IMR-90 (cell line): Measurements from ENCODE around the gene C8A. TPM values are rescaled to one million over a fixed set of nuclear protein-coding genes. Genes with fewer than 3 reads are reported as not detected.

ENCODE experiments used
- ATAC-seq: fragments of 200-7000 bp; cut with Tn5 transposase; 2 replicates; pipeline ENCODE4 v1.9.1; 2020; ENCODE audit warnings: low read depth, mild to moderate bottlenecking, moderate library complexity
- Bru-seq: library from RNA; stranded (reverse); fragments of 400-500 nt; gene quantifications from one replicate; lab custom pipeline; 2021; lab: Mats Ljungman, UMichigan
- BruChase-seq, 2 experiments: library from RNA; stranded (reverse); fragments of 400-500 nt; gene quantifications; one replicate each; lab custom pipeline; 2021; lab: Mats Ljungman, UMichigan
- BruUV-seq: library from RNA; stranded (reverse); fragments of 400-500 nt; replicated peaks from 2 replicates; lab custom pipeline; 2021; lab: Mats Ljungman, UMichigan
- CTCF ChIA-PET: fragments of 300-600 bp; formaldehyde crosslinking; extraction: SDS; loops from one replicate; lab custom pipeline; 2021; ENCODE audit warnings: antibody characterized with exemption; lab: Yijun Ruan, JAX
- POLR2A ChIA-PET: fragments of 300-600 bp; sonication (Branson Sonifier 250); formaldehyde crosslinking; loops from one replicate; lab custom pipeline; 2022; ENCODE audit warnings: antibody characterized with exemption; ENCODE audit not compliant: unreplicated experiment; lab: Charles Lee
- DNase-seq: peaks from one replicate; pipeline ENCODE4 v3.0.0; 2013
- H2AFZ ChIP-seq: replicated peaks from 2 replicates; pipeline ENCODE3; 2013; ENCODE audit warnings: low read length, mild to moderate bottlenecking; ENCODE audit not compliant: poor library complexity
- H2AK5ac ChIP-seq: 2 replicates; pipeline ENCODE4 v1.6.1; 2013; ENCODE audit warnings: low read depth, low read length, inconsistent platforms
- H2AK9ac ChIP-seq: replicated peaks from 2 replicates; pipeline ENCODE3; 2013; ENCODE audit warnings: mild to moderate bottlenecking, low read depth, low read length, moderate library complexity; ENCODE audit not compliant: poor library complexity
- H2BK120ac ChIP-seq: 2 replicates; pipeline ENCODE4 v1.6.1; 2013; ENCODE audit warnings: low read depth, low read length, inconsistent platforms
- H2BK15ac ChIP-seq: 3 replicates; pipeline ENCODE4 v1.6.1; 2013; ENCODE audit warnings: low read depth, low read length, inconsistent platforms
- H2BK20ac ChIP-seq: 2 replicates; pipeline ENCODE4 v1.6.1; 2013; ENCODE audit warnings: low read depth, mild to moderate bottlenecking, inconsistent platforms, low read length, moderate library complexity
- H2BK5ac ChIP-seq: 2 replicates; pipeline ENCODE4 v1.6.1; 2013; ENCODE audit warnings: mild to moderate bottlenecking, low read depth, low read length, inconsistent platforms; ENCODE audit not compliant: poor library complexity, severe bottlenecking
- H3K14ac ChIP-seq: replicated peaks from 2 replicates; pipeline ENCODE4 v1.6.1; 2013; ENCODE audit warnings: low read depth, low read length, inconsistent platforms
- H3K18ac ChIP-seq: 2 replicates; pipeline ENCODE4 v1.6.1; 2013; ENCODE audit warnings: low read depth, low read length, control low read depth
- H3K23ac ChIP-seq: 2 replicates; pipeline ENCODE4 v1.6.1; 2013; ENCODE audit warnings: low read depth, low read length, inconsistent platforms
- H3K27ac ChIP-seq: 2 replicates; pipeline ENCODE4 v1.5.1; 2013; ENCODE audit warnings: mild to moderate bottlenecking, control low read depth, low read length; ENCODE audit not compliant: insufficient read depth
- H3K27me3 ChIP-seq: 2 replicates; pipeline ENCODE4 v1.6.1; 2013; ENCODE audit warnings: low read length; ENCODE audit not compliant: control insufficient read depth, insufficient read depth
- H3K36me3 ChIP-seq: 2 replicates; pipeline ENCODE4 v1.6.1; 2013; ENCODE audit warnings: low read length, mixed read lengths; ENCODE audit not compliant: control insufficient read depth, insufficient read depth
- H3K4ac ChIP-seq: 2 replicates; pipeline ENCODE4 v1.6.1; 2013; ENCODE audit warnings: low read depth, low read length, inconsistent platforms
- H3K4me1 ChIP-seq: 2 replicates; pipeline ENCODE4 v1.6.1; 2013; ENCODE audit warnings: low read length, mixed read lengths; ENCODE audit not compliant: control insufficient read depth, insufficient read depth
- H3K4me2 ChIP-seq: 2 replicates; pipeline ENCODE4 v1.6.1; 2013; ENCODE audit warnings: low read depth, mild to moderate bottlenecking, control low read depth, low read length, moderate library complexity
- H3K4me3 ChIP-seq: 2 replicates; pipeline ENCODE4 v1.5.1; 2013; ENCODE audit warnings: low read depth, mild to moderate bottlenecking, control low read depth, low read length, moderate library complexity; ENCODE audit not compliant: insufficient read depth
- H3K56ac ChIP-seq: 2 replicates; pipeline ENCODE4 v1.6.1; 2013; ENCODE audit warnings: low read length, inconsistent platforms; ENCODE audit not compliant: insufficient read depth; ENCODE audit errors: extremely low read depth
- H3K79me1 ChIP-seq, 2 experiments: 2 replicates each; pipeline ENCODE4 v1.6.1; 2013; ENCODE audit warnings: low read length in 2 of 2, inconsistent platforms in 1 of 2, low read depth in 1 of 2
- H3K9ac ChIP-seq: 2 replicates; pipeline ENCODE4 v1.6.1; 2013; ENCODE audit warnings: low read depth, low read length, control low read depth
- H3K9me1 ChIP-seq: 2 replicates; pipeline ENCODE4 v1.6.1; 2013; ENCODE audit warnings: low read length, inconsistent platforms; ENCODE audit not compliant: insufficient read depth
- H3K9me3 ChIP-seq: 2 replicates; pipeline ENCODE4 v1.6.1; 2013; ENCODE audit warnings: low read length; ENCODE audit not compliant: control insufficient read depth, insufficient read depth
- H4K20me1 ChIP-seq: 2 replicates; pipeline ENCODE4 v1.6.1; 2013; ENCODE audit warnings: low read length, inconsistent platforms; ENCODE audit not compliant: insufficient read depth
- H4K5ac ChIP-seq: 2 replicates; pipeline ENCODE4 v1.6.1; 2013; ENCODE audit warnings: mild to moderate bottlenecking, low read depth, low read length, control low read depth
- H4K8ac ChIP-seq, 2 experiments: 2 replicates each; pipeline ENCODE4 v1.6.1; 2013; ENCODE audit warnings: low read depth in 2 of 2, low read length in 2 of 2, control low read depth in 1 of 2, inconsistent platforms in 1 of 2
- H4K91ac ChIP-seq: 2 replicates; pipeline ENCODE4 v1.6.1; 2013; ENCODE audit warnings: low read depth, low read length, inconsistent platforms; ENCODE audit not compliant: insufficient read depth
- BHLHE40 ChIP-seq: fragments of 150-350 bp; IDR thresholded peaks from 2 replicates; pipeline ENCODE4 v1.6.1; 2016; ENCODE audit warnings: mild to moderate bottlenecking, low read depth, low read length
- CHD1 ChIP-seq: IDR thresholded peaks from 2 replicates; pipeline ENCODE4 v1.6.1; 2012; ENCODE audit warnings: low read depth, low read length, improper control_type of control experiment
- CTCF ChIP-seq: conservative IDR thresholded peaks from 2 replicates; pipeline ENCODE4 v1.5.1; 2012; ENCODE audit warnings: mild to moderate bottlenecking, low read depth, low read length, improper control_type of control experiment
- ELK1 ChIP-seq: fragments of 150-350 bp; IDR thresholded peaks from 2 replicates; pipeline ENCODE4 v1.6.1; 2016; ENCODE audit warnings: low read depth, mild to moderate bottlenecking, low read length, moderate library complexity, borderline replicate concordance
- FOS ChIP-seq: fragments of 150-350 bp; IDR thresholded peaks from 2 replicates; pipeline ENCODE4 v1.6.1; 2016; ENCODE audit warnings: low read depth, low read length
- MAZ ChIP-seq: IDR thresholded peaks from 2 replicates; pipeline ENCODE4 v1.6.1; 2012; ENCODE audit warnings: low read depth, mild to moderate bottlenecking, low read length, improper control_type of control experiment, moderate library complexity, borderline replicate concordance
- NFE2L2 ChIP-seq: fragments of 150-350 bp; IDR thresholded peaks from 2 replicates; pipeline ENCODE4 v1.6.1; 2016; ENCODE audit warnings: low read depth, mild to moderate bottlenecking, low read length
- RAD21 ChIP-seq: IDR thresholded peaks from 2 replicates; pipeline ENCODE4 v1.6.1; 2012; ENCODE audit warnings: low read length, improper control_type of control experiment
- RCOR1 ChIP-seq: IDR thresholded peaks from 2 replicates; pipeline ENCODE4 v1.6.1; 2012; ENCODE audit warnings: mild to moderate bottlenecking, low read length, improper control_type of control experiment; ENCODE audit not compliant: insufficient replicate concordance
- RFX5 ChIP-seq: IDR thresholded peaks from 2 replicates; pipeline ENCODE4 v1.8.0; 2012; ENCODE audit warnings: low read depth, mild to moderate bottlenecking, low read length, moderate library complexity
- SMC3 ChIP-seq: fragments of 150-350 bp; IDR thresholded peaks from 2 replicates; pipeline ENCODE4 v1.6.1; 2016; ENCODE audit warnings: low read depth, mild to moderate bottlenecking, antibody characterized with exemption, low read length, moderate library complexity
- USF2 ChIP-seq: fragments of 150-350 bp; IDR thresholded peaks from 2 replicates; pipeline ENCODE4 v1.6.1; 2017; ENCODE audit warnings: mild to moderate bottlenecking, antibody characterized with exemption, low read length, low read depth
- WGBS, 2 experiments: methylation state at CpG; one replicate each; pipeline versions ENCODE4 v1.1.5 to v1.1.7; 2013; ENCODE audit warnings: missing lambda C conversion rate in 2 of 2; ENCODE audit not compliant: insufficient read length in 1 of 2; ENCODE audit errors: extremely low coverage in 2 of 2; 5-methylcytosine and 5-hydroxymethylcytosine counted together
- dilution Hi-C: fragments of 300-500 bp; cut with HindIII; formaldehyde crosslinking; loops from one replicate; pipeline ENCODE4 v1.14.3; 2018; ENCODE audit warnings: low sequenced_read_pairs; ENCODE audit not compliant: unreplicated experiment
- in situ Hi-C: fragments of 300-500 bp; cut with MboI; formaldehyde crosslinking; loops from 3 replicates; pipeline ENCODE4 v1.14.3; 2019; ENCODE audit warnings: low sequenced_read_pairs, inconsistent platforms, mixed read lengths
- intact Hi-C: fragments of 100-400 bp; cut with micrococcal nuclease; formaldehyde crosslinking; loops from 2 replicates; pipeline ENCODE4 v1.10.0; 2022
- long read RNA-seq: library from polyadenylated mRNA; unstranded; transcript quantifications from one replicate; pipeline ENCODE4 v2.0.0, GENCODE V29; 2021; ENCODE audit not compliant: unreplicated experiment
- polyA plus RNA-seq, 3 experiments: library from polyadenylated mRNA; depleted of rRNA; stranded (reverse); fragments of >200 nt; gene quantifications; 2 replicates each; pipeline ENCODE4 v1.2.3, GENCODE V29; 2012; ENCODE audit warnings: low replicate concordance in 1 of 3
- total RNA-seq: library from RNA; depleted of rRNA; stranded (reverse); fragments of >200 nt; gene quantifications from 2 replicates; pipeline ENCODE4 v1.2.3, GENCODE V29; 2012; rRNA removed

The C8A gene
- not detected in 2 replicates for total RNA-seq
- not detected in 2 replicates for polyA plus RNA-seq (2012; rRNA removed)
- not detected in 2 replicates for polyA plus RNA-seq (2012; cell fraction: cytosol; rRNA removed)
- polyA plus RNA-seq (2012; cell fraction: nucleus; rRNA removed; ENCODE audit: low replicate concordance), result not detected in 2 replicates
- not detected for Bru-seq, nascent RNA
- BruChase-seq, experiment 1, labeled RNA remaining after a 6-hour chase, result not detected
- BruChase-seq, experiment 2, labeled RNA remaining after a 2-hour chase, result not detected
- long read RNA-seq, result 0 reads

GRCh38 chr1:56854521-56855099 is at the start of gene C8A:
C8A (plus strand) TSS chr1:56854797; CDS start chr1:56854902, 105 bp downstream.
- no peak within 1 kb of the TSS for H2BK15ac ChIP-seq
- POLR2A ChIA-PET, result no interaction called here
- DNase-seq (no peak), ATAC-seq (no peak)
- no peak within 1 kb of the TSS for H3K56ac ChIP-seq
- H2AK5ac ChIP-seq, result no peak within 1 kb of the TSS
- H2AFZ ChIP-seq, result no peak within 1 kb of the TSS
- intact Hi-C loops, result no loop called here
- no peaks in the 10 kb centered on the region for H3K79me1 ChIP-seq
- H3K14ac ChIP-seq, result no peak within 1 kb of the TSS
- no peaks in the 10 kb centered on the region for H3K36me3 ChIP-seq
- no peak within 1 kb of the TSS for H4K5ac ChIP-seq
- no TSS peak for BruUV-seq
- H2BK120ac ChIP-seq, result no peak within 1 kb of the TSS
- no peaks in the 10 kb centered on the region for H3K9me1 ChIP-seq
- no peak within 1 kb of the TSS for H3K18ac ChIP-seq
- H3K4ac ChIP-seq, result no peak within 1 kb of the TSS
- H3K27me3 ChIP-seq, result no peaks in the 10 kb centered on the region
- CTCF ChIA-PET, result interaction anchor here (1.6 kb wide), 1 partner anchor 10 kb away, joined by 3 read pairs; no protein-coding TSS in a partner anchor
- no peak within 1 kb of the TSS for H4K8ac ChIP-seq
- no peak within 1 kb of the TSS for H2AK9ac ChIP-seq
- no peak within 1 kb of the TSS for H4K91ac ChIP-seq
- H3K23ac ChIP-seq, result no peak within 1 kb of the TSS
- no CpG with 5 or more reads among the region's 3 CpGs for WGBS, 2 experiments
- no peak within 1 kb of the TSS for H3K4me2 ChIP-seq
- no peak within 1 kb of the TSS for H3K4me3 ChIP-seq
- H3K4me1 ChIP-seq, result no peaks in the 10 kb centered on the region
- TF ChIP-seq RFX5 (no peak), ELK1 (no peak), USF2 (no peak), RAD21 (no peak), CHD1 (no peak), CTCF (no peak), NFE2L2 (no peak), MAZ (no peak), FOS (no peak), BHLHE40 (no peak), SMC3 (no peak), RCOR1 (no peak)
- no peak within 1 kb of the TSS for H3K27ac ChIP-seq
- in situ Hi-C loops, result no loop called here
- no peaks in the 10 kb centered on the region for H3K9me3 ChIP-seq
- dilution Hi-C loops, result no loop called here
- H3K9ac ChIP-seq, result no peak within 1 kb of the TSS
- no peak within 1 kb of the TSS for H2BK5ac ChIP-seq
- no peak within 1 kb of the TSS for H2BK20ac ChIP-seq
- H4K20me1 ChIP-seq, result no peaks in the 10 kb centered on the region
